ENCODE results near the gene PRR14. TPM values are rescaled to one million over a fixed set of nuclear protein-coding genes. Genes with fewer than 3 reads are reported as not detected.

Gene PRR14
- total RNA-seq, 4 donors from 2014 or later = 16.0 to 46.0 (median 22.1) TPM

DNA sequence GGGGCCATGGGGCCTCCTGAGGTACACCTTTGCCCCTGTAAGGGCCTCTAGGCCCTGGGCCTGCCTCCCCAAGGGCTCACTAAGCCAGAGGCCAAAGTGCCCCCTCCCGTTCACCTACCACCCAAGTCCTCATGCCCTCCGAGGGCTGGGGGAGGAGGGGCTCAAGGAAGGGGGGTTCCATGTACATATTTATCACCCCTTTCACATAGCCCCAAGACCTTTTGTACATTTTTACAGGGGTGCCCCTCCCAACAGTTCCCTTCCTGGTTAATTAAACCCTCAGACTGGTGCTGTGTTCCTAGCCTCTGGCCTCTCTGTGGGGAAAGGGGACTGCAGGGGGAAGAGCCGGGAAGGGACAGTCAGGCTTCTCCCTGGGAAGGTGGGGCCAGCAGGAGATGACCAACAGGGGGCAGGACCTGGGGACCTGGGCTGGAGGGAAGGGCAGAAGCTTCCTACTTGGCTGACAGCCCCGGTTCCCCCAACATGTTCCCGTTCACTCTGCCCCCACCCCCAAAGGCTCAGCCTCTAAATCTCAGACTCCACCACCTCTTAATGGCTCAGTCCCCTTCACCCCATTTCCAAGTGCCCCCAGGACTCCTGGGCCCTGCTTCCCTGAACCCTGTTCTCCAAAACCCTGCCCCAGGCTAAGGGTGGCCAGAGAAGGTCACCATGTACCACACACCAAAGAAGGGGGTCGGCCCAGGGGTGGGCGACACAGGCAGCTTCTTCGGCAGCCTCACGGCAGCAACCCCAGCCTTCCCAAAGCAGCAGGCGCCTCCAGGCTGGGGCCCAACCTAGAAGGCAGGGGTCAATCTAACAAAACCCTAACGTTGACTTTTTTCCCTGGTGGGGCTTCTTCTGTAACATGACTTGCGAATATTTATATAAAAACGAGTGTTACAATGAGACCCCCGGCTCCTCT is 19.4 kb downstream of the PRR14 start:
- TF ChIP-seq, protein P1, sequence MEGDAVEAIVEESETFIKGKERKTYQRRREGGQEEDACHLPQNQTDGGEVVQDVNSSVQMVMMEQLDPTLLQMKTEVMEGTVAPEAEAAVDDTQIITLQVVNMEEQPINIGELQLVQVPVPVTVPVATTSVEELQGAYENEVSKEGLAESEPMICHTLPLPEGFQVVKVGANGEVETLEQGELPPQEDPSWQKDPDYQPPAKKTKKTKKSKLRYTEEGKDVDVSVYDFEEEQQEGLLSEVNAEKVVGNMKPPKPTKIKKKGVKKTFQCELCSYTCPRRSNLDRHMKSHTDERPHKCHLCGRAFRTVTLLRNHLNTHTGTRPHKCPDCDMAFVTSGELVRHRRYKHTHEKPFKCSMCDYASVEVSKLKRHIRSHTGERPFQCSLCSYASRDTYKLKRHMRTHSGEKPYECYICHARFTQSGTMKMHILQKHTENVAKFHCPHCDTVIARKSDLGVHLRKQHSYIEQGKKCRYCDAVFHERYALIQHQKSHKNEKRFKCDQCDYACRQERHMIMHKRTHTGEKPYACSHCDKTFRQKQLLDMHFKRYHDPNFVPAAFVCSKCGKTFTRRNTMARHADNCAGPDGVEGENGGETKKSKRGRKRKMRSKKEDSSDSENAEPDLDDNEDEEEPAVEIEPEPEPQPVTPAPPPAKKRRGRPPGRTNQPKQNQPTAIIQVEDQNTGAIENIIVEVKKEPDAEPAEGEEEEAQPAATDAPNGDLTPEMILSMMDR (IDR thresholded peaks at IDR 0.05; ENCODE audit: low read depth) = no peak

DNA sequence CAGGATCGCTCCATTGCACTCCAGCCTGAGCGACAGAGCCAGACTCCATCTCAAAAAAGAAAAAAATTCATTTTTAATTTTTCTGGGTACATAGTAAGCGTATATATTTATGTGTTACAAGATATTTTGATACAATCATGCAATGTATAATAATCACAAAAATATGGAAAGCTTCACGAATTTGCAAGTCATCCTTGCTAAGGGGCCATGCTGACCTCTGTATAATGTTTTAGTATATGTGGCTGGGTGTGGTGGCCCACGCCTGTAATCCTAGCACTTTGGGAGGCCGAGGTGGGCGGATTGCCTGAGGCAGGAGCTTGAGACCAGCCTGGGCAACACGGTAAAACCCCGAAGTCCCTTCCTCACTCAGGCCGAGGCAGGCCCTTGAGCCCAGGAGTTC is 24.4 kb downstream of the PRR14 start:
- TF ChIP-seq, protein P1 (IDR thresholded peaks at IDR 0.05; ENCODE audit: low read depth) = no peak

DNA sequence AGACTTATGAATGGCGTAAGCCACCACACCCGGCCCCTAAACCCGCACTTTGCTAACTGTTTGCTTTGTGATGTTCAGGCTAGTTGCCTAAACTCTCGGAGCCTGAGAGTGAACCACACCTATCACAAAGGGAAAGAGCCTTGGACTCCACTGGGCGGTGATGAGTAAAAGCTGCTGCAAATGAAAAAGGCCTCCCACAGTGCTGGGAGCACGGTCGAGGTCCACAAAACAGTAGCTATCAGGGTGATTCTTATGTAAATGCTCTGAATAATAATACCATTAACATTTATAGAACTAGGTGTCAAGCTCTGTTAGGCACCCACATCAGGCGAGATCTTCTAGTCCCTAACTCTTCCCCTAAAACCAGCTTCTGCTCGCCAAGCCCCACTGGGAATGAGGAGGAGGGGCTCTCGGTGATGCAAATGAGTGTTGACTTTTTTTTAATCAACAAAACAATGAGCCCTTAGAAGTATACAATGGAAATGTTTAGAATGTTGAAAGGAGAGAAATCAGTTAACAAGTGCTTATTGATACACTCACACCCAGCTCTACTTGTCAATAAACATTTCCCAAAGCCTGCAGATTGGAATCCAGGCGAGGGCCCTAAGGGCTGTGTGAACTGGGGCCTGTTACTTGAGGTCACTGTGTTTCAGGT is 27.3 kb downstream of the PRR14 start:
- TF ChIP-seq, protein P1 (IDR thresholded peaks at IDR 0.05; ENCODE audit: low read depth) = no peak

GRCh38 chr16:30678586-30678970 is 27.8 kb downstream of the PRR14 start:
- TF ChIP-seq, protein P1 (IDR thresholded peaks at IDR 0.05; ENCODE audit: low read depth) = no peak

DNA sequence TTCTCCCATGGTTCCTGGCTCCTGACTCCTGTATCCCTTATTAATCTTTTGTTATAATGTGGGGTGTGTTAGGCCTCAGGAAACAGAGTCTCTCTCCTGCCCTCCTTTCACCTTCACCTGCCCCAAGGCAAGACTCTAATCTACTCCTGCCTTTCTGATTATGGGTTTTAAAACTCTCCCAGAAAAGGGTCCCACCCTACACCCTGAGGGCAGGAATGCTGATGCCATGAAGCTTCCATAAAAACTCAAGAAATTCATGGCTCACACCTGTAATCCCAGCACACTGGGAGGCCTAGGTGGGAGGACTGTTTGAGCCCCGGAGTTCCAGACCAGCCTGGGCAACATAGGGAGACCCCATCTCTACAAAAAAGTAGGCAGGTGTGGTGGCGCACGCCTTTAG is 29.6 kb downstream of the PRR14 start:
- TF ChIP-seq, protein P1 (IDR thresholded peaks at IDR 0.05; ENCODE audit: low read depth) = no peak

DNA sequence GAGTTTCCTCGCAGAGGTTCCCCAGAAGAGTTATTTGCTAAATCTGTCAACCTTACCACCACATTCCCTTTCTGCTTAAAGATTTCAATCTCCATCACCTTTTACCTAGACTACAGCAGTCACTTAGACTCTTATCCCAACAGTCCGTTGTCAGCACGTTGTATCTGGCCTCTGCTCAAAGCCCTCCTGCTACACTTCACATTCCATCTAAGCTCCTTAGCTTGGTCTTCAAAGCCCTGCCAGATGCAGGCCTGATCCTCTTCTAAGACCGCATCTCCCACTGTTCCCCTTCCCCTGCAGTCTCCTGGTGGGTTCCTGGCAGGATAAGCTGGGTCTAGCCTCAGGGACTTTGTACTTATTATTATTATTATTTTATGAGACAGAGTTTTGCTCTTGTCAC is 37.9 kb downstream of the PRR14 start:
- TF ChIP-seq, protein P1 (IDR thresholded peaks at IDR 0.05; ENCODE audit: low read depth) = no peak

DNA sequence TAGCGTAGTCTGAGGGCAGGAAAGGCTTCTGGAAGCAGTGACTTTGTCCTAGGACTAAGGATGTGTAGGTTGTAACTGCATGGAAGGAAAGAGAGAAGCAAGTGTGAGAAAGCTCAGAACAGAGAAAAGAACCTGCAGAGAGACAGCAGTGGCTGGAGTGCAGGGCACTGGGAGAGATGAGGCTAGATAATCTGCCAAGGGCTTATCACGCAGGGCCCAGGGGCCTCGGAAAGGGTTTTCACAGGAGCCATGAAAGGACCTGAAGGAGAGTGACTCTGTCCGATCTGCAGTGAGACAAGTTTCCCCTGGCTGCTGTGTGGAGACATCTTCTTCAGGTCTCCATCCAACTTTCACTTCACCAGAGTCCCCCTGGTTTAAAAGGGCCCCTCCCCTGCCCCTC is 41.1 kb downstream of the PRR14 start:
- TF ChIP-seq, protein P1 (IDR thresholded peaks at IDR 0.05; ENCODE audit: low read depth) = no peak
